ENCODE measurements around the gene PDE1C.

GRCh38 chr7:31705377-31705776 is 364.8 kb downstream of the PDE1C start:
- no peak for TF ChIP-seq CTCF (IDR thresholded peaks at IDR 0.05)
- TF ChIP-seq POLR2A (IDR thresholded peaks at IDR 0.05), result no peak
